NCI-H1417 (cell line): Measurements from ENCODE around the gene SYNE3.
A peak's percentile ranks its signal among the peaks of the same experiment; 100 is the strongest.

Source experiments
- DNase-seq, 3 experiments: peaks; one replicate each; lab custom pipeline; 2025; lab: John Stamatoyannopoulos, UW

The SYNE3 gene

DNA sequence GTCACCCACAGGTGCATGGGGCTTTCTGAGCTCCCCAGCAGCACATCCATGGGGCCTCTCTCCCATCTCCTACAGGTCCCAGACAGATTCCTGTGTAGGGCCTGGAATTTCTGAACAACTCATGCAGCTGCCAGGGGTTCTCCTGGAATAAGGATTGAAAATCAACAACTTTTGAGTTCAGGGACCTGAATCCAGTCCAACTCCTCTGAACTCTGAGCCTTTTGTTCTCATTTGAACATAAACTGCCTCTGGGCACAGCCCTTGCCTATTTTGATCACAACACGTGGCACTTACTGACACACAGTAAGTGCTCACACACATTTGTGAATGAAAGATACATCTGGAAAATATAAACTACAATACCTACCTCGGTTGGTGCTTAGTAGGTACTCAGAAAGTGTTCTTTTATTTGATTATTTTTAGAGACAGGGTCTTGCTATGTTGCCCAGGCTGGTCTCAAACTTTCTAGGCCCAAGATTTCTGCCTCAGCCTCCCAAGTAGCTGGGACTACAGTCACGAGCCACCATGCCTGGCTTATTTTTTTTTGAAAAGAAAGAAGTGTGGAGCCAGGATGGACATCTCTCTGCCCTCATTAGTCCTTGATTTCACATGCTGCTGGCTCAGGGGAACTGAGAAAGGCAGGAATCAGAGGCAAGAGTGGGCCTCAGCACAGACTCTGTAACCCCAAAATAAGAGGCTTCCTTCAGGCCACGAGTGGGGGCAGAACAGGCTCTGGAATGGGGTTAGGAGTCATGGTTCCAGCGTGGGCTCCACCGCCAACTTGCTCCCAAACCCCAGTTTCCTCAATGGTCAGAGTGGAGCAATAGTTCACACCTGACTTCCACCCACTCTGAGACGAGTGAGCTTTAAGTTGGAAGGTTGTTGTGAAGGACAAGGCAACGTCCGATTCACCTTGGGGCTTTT is 27.0 kb downstream of the SYNE3 start:
- no peak for DNase-seq

DNA sequence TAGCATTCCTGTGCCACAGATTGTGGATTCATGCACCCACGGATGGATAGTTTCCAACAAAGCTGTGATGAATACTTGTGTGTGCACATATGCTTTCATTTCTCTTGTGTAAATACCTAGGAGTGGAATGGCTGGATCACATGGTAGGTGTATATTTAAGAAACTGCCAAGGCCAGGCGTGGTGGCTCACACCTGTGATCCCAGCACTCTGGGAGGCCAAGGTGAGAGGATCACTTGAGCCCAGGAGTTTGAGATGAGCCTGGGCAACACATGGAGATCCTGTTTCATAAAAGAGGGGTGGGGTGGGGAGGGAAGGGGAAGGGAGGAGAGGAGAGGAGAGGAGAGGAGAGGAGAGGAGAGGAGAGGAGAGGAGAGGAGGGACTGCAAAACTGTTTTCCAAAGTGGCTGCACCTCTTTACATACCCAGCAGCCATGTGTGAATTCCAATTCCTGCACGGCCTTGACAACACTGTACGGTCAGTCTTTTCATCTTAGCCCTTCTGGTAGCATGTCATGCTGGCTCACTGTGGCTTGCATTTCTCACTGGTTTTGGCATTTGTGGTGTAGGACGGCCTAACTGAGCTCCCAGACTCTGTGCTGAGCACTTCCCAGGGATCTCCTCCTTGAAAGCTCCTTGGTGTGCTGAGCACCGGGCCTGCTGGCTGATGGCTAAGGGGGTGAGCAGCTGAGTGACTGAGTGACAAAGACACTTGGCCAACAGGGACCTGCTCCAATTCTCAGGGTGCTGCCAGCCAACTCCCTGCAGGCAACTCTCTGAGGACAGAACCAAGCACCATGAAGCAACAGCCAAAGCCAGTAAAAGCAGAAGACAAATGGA is 27.9 kb downstream of the SYNE3 start:
- DNase-seq: no peak

DNA sequence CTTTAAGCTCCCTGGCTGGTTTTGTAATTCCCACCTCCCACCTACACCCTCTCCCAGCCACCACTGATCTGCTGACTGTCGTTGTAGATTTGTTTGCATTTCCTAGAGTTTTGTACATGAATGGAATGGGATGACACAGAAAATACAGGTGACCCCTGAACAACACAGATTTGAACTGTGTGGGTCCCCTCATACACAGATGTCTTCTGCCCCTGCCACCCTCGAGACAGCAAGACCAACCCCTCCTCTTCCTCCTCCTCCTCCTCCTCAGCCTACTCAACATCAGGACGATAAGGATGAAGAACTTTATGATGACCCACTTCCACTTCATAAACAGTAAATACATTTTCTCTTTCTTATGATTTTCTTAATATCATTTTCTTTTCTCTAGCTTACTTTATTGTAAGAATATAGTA is 28.8 kb downstream of the SYNE3 start:
- DNase-seq: no peak

DNA sequence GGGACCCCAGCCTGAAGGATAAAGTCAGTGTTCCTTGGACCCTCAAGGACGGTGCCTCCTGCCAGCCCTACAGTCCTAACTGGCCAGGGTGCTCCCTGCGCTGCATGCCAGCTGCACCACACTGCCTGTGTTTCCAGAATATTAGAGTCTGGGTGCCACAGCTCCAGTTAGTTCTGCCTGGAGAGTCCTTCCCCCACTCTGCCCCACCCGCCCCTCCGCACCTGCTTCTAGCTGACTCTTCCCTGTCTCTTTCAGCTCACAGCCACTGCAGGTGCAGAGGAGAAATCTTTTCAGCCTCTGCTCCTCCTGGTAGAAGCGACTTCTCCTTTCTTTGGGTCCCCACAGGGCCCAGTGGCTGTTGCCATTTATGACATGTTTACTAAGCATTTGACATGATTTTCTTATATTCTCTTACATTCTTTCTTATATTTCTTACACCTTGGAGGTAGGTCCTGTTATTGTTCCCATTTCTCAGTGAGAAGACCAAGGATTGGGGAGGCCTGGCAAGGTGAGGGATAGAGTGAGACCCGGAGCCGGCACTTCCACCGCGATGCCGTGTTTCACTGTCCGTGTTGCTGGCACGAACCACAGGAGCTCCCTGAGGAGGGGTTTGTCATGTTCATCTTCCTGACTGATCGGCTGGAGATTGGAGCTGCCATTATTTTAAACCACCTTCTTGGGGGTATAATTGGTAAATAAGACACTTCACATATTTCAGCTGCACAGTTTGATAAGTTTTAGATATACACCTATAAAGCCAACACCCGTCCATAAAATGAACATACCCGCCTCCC is 29.4 kb downstream of the SYNE3 start:
- peak; percentile 25 to 71 (median 61) for DNase-seq

DNA sequence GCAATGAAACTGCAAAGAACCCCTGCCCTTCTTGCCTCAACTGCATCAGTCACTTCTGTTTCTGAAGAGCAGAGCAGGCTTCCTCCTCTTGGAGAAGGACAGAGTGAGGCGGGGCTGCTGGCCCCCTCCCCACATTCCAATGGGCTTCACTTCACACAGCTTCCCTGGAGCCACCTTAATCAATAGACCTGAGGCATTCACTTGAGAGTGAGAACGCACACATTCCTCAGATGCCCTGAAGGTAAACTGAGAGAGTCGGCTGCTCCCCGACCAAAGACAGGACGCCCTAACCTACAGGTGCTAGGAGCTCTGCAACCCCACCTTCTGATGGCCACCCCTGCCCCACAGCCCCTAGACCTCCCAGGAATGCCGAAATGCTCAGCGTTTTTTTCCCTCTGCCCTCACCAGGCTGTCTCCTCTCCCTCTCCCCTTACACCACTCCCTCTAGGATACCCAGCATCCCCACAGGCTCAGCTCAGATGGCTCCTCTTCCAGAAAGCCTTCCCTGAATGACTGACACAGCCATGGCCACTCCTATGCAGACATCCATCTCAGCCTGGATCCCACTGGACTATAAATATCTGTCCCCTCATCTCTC is 31.1 kb downstream of the SYNE3 start:
- no peak for DNase-seq

DNA sequence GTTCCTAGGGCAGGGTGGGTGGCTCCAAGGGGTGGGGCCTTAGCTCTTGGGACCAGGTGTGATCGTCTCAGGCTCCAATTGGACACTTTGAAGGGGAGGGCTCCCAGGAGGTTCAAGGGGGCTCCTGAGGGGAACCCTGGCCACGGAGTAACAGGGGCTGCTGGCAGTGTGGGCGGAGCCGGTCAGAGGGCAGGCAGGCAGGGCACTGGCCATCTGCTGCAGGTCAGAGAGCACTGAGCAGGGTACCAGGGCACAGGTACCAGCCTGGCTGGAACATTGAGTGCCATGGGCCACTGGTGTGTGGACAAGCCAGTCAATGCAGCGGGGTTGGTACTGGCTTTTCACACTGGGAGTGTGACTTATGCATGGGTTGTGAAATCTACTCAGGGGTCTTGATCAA is 32.2 kb downstream of the SYNE3 start:
- DNase-seq: no peak

DNA sequence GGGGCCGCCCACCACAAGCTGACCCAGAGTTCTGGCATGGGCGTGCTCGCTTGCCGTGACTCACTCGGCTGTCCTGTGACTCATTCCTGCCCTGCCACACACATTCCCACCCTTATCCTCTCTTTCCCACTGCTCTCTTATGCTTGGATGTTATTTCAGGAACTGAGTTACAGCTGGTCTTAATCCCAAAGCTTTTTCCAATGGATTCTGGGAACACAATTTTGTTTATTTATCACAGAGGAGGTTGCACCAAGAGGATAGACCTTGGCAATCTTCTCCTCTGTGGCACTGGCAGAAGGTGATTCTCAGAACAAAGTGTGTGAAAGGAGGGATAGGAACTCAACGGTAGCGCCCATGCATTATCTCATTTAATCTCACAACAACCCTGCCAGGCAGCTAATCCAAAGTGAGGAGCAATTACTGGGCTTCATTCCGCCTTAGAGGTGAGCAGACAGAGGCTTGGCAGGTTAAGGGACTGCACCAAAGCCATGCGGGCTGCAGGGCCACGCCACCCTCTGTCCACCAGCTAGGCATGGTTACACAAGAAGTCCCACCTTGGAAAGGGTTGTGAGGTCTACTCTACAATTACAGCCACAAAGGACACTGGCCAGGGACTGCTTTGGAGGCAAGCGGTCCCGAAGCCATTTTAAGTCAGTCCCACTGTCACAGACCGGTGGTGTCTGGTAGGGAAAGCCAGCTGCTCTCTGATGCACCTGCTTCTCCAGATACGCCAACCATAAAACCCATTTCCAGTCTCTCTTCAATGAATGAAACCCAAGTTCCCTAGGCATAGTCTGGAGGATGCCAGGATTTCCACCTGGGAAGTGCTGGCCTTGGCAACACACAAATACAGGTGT is 32.9 kb downstream of the SYNE3 start:
- no peak for DNase-seq

DNA sequence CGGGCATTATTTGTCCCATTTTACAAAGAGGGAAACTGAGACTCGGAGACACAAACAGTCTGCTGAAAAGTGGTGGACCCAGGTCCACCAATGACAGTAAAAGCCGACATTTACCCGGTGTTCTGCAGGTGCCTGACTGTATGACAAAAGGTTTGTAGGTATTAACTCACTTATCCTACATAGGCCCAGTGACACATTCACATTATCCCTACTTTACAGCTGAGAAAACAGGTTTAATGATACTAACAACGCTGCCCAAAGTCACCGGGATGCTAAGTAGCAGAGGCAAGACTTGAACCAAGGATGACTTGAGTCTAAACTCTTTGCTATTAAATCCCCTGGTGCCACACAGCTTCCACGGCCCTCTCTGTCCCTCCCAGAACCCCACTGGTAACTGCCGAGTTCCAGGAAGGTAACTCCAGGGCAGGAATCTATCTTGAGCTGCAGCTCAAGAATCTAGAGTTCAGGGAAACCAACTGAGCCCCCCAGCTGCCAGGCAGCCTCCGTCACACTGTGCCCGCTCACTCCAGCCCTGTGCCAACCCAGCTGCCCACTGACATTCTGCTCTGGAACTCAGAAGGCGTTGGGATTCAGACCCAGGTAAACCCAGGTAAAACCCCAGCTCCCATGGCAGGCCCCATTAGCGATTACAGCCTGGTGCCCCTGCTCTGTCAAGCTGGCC is 33.7 kb downstream of the SYNE3 start:
- no peak for DNase-seq

DNA sequence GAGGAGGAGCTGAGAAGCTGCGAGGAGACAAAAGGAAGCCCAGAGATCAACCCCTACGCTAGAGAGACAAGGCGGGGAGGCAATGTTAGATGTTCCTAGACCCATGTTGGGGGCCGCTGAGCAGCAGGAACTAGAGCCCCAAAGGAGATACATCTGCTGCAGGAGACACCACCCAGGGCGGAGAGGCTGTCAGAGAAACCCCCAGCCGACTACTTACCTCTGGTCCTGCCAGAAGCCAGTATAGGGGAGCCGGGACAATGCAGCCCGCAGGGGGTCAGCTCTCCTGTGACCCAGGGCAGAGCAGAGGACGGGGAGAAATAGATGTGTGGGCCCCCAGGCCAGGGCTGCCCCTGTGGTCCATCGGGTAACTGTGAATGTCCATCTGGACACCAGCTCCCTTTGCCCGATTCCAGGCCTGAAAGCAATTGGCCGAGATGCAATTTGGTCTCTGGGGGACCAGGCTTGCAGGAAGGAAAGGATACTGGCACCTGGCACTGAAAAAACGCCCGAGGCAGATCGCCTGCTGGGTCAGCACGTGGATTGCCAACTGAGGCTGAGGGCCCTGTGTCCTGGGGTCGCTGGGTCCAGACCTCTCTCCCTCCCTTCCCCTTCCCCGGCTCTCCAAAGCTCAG is 34.9 kb downstream of the SYNE3 start:
- peak in 1 of 3 experiments; percentile 10 for DNase-seq

DNA sequence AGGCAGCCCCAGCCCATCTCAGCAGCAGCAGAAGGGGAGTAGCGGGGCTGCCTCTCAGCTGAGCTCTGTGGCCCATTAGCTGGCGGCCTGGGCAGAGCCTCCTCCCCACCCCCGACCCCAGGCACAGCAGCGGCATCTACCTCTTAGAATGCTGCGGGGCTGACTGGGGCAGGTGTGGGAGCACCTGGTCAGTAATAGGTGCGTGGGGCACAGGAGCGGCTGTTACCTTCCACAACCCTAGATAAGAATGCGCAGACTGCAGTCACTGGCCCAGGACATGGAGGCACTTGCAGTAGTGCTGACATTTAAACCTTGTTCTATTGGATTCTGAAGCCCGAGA is 35.6 kb downstream of the SYNE3 start:
- DNase-seq: no peak

DNA sequence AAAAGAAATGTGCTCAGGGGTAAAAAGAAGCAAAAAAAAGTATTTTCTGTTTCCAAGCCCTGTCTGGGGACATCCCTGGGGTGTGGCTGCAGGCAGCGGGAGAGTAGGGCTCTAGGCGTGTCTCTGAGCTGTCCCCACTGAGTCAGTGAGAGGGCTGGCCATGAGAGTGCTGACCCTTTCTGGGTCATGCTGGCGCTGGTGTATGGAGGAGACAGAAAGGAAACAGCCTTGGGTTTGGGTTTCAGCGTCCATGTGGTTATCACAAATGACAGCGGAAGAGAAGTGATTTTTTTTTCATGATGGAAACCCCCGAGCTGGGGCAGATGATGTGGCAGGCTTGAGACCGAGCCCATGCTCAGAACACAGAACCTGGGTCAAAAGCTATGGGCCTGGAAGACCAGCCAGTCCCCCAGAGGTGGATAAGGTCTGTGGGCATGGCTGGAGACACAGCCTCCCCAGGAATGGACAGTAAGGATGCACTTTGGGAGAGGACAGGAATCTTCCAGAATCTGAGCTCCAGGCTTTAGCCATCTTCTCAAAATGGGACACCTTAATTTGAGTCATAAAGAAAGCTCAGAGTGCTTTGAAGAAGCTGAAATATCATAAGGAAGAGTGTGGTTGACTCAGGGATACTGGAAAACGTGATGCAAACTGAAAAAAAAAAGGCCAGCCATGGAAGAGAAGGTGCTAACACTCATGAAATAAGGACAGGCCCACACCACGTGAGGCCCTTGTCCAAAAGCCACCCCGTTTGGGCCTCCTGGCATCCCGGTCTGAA is 36.2 kb downstream of the SYNE3 start:
- no peak for DNase-seq

DNA sequence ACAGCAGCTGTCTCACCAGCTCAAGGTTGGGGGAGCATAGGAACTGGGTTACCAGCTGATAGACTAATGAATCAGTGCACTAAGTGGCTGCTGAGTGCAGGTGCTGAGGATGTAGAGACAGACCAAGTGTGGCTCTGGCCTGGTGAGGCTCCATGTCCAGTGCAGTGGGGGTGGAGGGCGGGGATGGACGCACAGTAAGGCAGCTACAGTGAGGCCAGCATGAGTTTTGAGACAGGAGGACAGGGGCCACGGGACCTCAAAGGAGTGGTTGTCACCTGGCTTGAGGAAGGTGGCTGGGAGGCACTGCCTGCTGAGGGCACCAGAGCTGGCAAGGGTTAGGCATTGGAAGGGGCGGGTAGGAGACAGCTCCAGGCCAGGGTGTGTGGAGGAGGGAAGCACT is 37.0 kb downstream of the SYNE3 start:
- no peak for DNase-seq

DNA sequence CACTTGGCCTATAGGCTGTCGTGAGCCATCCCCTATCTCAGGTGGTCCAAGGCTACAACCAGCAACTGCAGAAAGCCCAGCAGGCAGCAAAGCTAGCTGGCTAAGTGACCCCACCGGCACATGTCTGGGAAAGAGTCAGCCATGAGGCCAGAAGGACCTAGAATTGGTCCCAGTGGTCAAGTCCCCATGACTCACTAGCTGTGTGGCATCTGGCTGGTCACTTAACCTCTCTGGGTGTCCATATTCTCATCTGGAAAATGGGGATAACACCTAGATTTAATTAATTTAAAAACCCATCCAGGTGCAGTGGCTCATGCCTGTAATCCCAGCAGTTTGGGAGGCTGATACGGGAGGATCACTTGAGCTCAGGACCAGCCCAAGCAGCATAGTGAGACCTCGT is 37.6 kb downstream of the SYNE3 start:
- DNase-seq: no peak

DNA sequence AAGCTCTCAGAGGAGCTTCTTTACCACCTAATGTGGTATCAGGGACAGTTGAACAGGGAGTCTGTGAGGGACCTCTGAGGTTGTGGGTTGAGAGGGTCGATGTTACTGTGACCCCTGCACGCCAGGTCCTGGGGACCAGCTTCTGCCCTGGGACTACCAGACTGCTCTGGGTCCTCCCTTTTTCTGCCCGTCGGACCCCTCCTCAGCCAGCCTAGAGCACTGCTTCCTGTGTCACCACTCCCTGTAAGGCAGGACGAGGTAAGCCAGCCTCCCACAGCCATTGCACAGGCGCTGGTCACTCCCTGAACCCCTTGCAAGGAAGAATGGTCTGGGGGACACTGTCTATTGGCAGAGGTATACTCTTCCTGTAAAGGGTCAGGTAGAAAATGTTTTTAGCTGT is 38.1 kb downstream of the SYNE3 start:
- no peak for DNase-seq

DNA sequence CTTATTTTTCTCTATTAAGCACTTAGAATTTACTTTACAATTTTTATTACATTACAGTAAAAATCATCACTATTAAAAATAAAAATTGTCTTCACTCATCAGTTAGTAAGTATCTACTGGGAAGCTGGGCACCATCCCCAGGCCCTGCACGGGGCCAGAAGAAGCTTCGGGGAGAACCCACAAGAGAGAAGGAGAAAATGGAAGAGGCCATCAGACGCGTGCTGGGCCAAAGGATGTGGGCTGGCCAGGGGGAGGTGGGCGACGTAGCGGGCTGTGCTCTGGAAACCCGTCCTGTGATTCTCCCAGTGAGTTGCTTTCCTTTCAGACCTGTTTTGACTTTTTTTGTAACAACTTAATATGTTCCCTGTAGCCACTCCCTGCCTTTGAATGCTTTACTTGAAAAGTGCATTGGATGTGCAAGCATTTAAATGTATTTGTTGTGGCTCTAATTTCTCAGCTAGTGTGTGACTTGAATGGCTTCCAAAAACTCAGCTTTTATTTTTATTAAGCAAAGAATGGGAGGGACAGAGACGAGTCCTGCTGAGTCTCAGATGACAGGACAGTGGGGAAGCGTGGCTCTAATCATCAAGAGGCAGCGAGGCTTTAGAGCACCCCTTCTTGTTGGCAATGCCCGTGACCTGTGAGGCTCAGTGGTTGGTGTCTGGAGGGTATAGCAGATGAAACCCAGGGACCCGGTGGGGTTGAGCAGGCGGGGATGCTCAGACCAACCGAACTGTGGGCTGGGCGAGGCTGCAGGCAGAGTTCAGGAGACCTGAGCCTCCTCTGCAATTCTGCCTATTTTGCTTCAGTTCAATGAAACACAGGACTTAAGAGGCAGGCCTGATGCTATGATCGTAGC is 38.8 kb downstream of the SYNE3 start:
- DNase-seq: no peak

DNA sequence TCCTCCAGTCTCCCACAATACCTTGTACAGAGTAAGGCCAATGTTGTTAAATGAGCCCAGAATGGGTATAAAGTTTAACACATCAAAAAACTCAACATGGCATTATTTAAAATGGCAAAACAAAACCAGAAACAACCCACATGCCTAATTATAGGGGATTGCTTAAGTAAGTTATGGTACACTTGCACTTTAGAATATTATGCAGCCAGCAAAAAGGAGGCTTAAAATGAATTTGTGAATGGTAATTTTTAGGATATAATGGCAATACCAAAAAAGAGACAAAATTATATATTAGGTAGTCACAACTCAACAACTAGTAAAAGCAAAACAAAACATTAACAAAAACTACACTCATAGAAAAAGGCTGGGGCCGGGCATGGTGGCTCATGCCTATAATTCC is 39.7 kb downstream of the SYNE3 start:
- no peak for DNase-seq

DNA sequence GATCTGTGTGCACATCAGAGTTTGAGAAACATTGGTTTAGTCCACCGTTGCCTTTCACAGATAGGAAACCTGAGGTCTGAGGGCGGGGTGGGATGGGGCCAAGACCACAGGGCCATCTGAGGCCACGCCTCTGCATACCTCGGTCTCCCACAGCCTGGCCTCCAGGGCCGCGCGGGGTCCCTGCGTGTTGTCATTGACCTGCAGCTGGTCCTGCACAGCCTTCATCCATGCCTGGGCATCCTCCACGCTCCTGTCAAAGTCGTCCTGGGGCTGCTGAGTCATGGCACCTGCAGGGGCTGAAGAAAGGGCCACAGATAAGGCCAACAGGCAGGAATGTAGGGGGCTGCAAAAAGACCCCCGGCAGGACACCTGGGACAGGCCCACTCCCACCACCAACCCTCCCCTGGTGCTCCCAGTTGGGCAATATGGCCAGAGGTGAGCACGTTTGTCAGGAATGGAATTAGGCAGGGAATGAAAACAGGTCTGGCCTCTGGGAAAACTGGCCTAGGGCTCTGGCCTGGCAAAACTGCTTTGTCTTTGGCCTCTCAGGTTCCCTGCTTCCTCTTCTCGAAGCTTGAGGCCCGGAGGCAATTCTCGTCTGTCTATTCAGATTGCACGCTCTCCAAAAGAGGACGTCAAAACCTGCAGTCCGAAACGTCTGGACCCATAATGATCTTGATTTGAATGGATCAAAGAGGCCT is 40.8 kb downstream of the SYNE3 start:
- no peak for DNase-seq

DNA sequence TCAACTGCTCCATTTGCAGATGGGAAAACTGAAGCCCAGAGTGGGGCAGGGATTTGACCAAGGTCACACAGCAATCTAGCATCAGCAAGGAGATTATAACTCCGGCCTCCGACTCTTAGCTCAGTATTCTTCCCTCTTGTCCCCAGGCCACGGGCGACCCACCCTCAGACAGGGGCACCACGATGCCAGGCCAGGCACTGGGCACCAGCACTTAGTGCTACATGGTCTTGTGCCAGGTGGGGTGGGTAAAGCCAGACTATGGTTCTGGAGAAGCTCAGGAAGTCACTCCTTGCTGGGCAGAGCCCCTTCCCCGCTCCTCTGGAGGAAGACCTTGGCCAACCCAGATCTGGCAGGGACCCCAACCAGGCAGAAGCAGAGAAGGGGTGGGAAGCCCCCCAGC is 41.5 kb downstream of the SYNE3 start:
- DNase-seq: no peak
